Cardiac muscle cell (in vitro differentiated cells and primary cell): ENCODE results near the gene TNFSF15. TPM values are rescaled to one million over a fixed set of nuclear protein-coding genes. Genes with fewer than 3 reads are reported as not detected.

Source experiments
- DNase-seq, 2 donors: peaks; one replicate each; pipeline versions ENCODE4 v3.0.0 to v3.0.0-alpha.2; 2010 to 2017; ENCODE audit warnings: low read depth in 1 of 2, low spot score in 1 of 2
- H3K27ac ChIP-seq: fragments of 200-600 bp; sonication (generic); 2 replicates; pipeline ENCODE4 v1.5.1; 2016
- H3K27me3 ChIP-seq: fragments of 200-600 bp; sonication (generic); 2 replicates; pipeline ENCODE4 v1.6.0; 2016; ENCODE audit warnings: control low read depth
- H3K36me3 ChIP-seq: fragments of 200-600 bp; sonication (generic); 2 replicates; pipeline ENCODE4 v1.5.1; 2016; ENCODE audit warnings: control low read depth
- H3K4me1 ChIP-seq: fragments of 200-600 bp; sonication (generic); 2 replicates; pipeline ENCODE4 v1.8.1; 2017; ENCODE audit warnings: low read depth, mild to moderate bottlenecking, mixed run types
- H3K4me3 ChIP-seq: fragments of 200-600 bp; sonication (generic); 2 replicates; pipeline ENCODE4 v1.5.1; 2016; ENCODE audit warnings: mild to moderate bottlenecking
- H3K9me3 ChIP-seq: fragments of 200-600 bp; sonication (generic); 2 replicates; pipeline ENCODE4 v1.5.1; 2017; ENCODE audit warnings: low read depth, mild to moderate bottlenecking, control low read depth
- CTCF ChIP-seq: IDR thresholded peaks from 2 replicates; pipeline ENCODE4 v1.5.1; 2012; ENCODE audit warnings: low read depth, mild to moderate bottlenecking, low read length
- polyA plus RNA-seq: library from polyadenylated mRNA; unstranded; fragments of >200 nt; fragmentation: Nextera tagmentation; extraction: Ambion mirVana; gene quantifications from 2 replicates; pipeline ENCODE4 v1.2.1, GENCODE V29; 2016
- total RNA-seq: library from RNA; depleted of rRNA; stranded (reverse); fragments of >200 nt; gene quantifications from 2 replicates; pipeline ENCODE4 v1.2.3, GENCODE V29; 2016

TNFSF15 gene
- total and polyA plus RNA-seq, 2 experiments from 2014 or later = not detected

DNA sequence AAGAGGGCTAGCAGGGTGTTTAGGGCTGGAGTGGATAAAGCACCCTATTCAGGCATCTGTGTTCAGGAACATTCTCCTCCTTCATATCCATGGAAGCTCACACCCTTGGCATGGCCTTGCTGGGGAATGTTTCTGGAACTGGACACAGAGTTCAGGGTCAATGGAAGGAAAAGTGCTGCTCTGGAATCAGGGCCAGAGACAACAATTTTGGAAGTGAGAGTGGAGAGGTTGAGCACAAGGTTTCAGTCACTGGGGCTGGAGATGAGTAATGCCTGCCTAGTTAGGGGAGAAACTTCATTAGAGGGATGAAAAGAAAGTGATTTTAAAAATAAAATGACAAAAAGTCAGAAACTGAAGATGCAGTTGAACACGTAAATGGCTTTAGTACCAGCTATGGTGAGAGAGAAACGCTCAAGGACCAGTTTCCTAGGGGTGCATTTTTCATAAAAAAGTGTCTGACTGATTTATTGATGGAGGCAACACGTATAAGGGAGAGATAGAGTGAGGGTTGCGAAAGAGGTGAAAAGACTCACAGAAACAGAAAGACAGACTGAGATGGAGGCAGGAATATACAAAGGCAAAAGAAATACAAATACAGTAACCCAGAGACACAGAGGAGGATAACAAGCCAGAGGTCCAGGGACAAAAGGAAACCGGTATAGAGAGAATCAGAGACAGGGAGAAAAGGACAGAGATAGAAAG, 8.0 kb upstream of the TNFSF15 start:
- Histone ChIP-seq H3K27me3 (peaks cover 99% of the 10 kb centered on the region), H3K4me1 (no peaks in the 10 kb centered on the region), H3K36me3 (no peaks in the 10 kb centered on the region), H3K9me3 (no peaks in the 10 kb centered on the region), H3K27ac (no peak overlapping the region), H3K4me3 (no peak overlapping the region)
- DNase-seq = no peak
- no peak for TF ChIP-seq CTCF

GRCh38 chr9:114811966-114812636, 6.3 kb upstream of the TNFSF15 start:
- H3K4me3 ChIP-seq = no peak overlapping the region
- H3K9me3 ChIP-seq = no peaks in the 10 kb centered on the region
- H3K36me3 ChIP-seq = no peaks in the 10 kb centered on the region
- no peaks in the 10 kb centered on the region for H3K4me1 ChIP-seq
- no peak for DNase-seq
- no peak for TF ChIP-seq CTCF
- peaks cover 99% of the 10 kb centered on the region for H3K27me3 ChIP-seq
- H3K27ac ChIP-seq = no peak overlapping the region

DNA sequence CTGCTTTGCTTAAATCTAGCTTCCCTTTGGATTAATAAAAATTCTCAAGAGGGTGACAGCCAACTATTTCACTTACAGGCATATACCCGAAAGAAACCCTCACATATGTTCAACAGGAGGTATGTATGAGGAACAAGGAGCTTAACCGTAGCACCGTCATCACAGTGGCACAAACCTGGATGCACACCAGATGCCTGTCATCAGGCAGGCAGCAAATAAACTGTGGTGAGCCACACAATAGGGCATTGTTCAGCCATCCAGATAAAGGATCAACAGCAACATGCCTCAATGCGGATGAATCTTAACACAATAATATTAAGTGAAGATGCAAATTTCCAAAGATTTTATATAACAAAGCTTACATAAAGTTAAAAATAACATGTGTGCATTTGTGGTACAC, 5.5 kb upstream of the TNFSF15 start:
- no peak overlapping the region for H3K27ac ChIP-seq
- H3K4me3 ChIP-seq = no peak overlapping the region
- H3K4me1 ChIP-seq = no peaks in the 10 kb centered on the region
- H3K9me3 ChIP-seq = no peaks in the 10 kb centered on the region
- TF ChIP-seq CTCF = no peak
- peaks cover 99% of the 10 kb centered on the region for H3K27me3 ChIP-seq
- peak in 1 of 2 donors; percentile 80 for DNase-seq
- H3K36me3 ChIP-seq = no peaks in the 10 kb centered on the region

GRCh38 chr9:114810614-114811013, 4.8 kb upstream of the TNFSF15 start:
- no peak overlapping the region for H3K4me3 ChIP-seq
- TF ChIP-seq CTCF = no peak

GRCh38 chr9:114806526-114806900, 674 bp upstream of the TNFSF15 start:
- Histone ChIP-seq H3K27me3 (peaks cover 96% of the 10 kb centered on the region), H3K36me3 (no peaks in the 10 kb centered on the region), H3K4me1 (no peaks in the 10 kb centered on the region), H3K4me3 (no peak overlapping the region), H3K9me3 (no peaks in the 10 kb centered on the region), H3K27ac (no peak overlapping the region)
- no peak for TF ChIP-seq CTCF
- DNase-seq = no peak

More at GRCh38 chr9:114810614-114811013, 4.8 kb upstream of the TNFSF15 start:
- DNase-seq = no peak
- Histone ChIP-seq H3K27ac (no peak overlapping the region), H3K4me1 (no peaks in the 10 kb centered on the region), H3K36me3 (no peaks in the 10 kb centered on the region), H3K9me3 (no peaks in the 10 kb centered on the region), H3K27me3 (peaks cover 99% of the 10 kb centered on the region)
